Measurements from ENCODE around the gene KRTAP10-11.

Gene KRTAP10-11

GRCh38 chr21:44664691-44665090, 18.5 kb downstream of the KRTAP10-11 start:
- no peak for TF ChIP-seq CTCF (IDR thresholded peaks at IDR 0.05; ENCODE audit: low read depth, low read length, poor library complexity, severe bottlenecking)
- no peak for TF ChIP-seq EZH2phosphoT487 (IDR thresholded peaks at IDR 0.05; ENCODE audit: borderline replicate concordance, low read length)
- Histone ChIP-seq H3K36me3 (ENCODE audit: control insufficient read depth, low read length) (no peaks in the 10 kb centered on the region), H3K27ac (ENCODE audit: low read depth, low read length) (no peak overlapping the region), H3K4me3 (ENCODE audit: low read length) (no peak overlapping the region), H3K9me2 (replicated peaks; ENCODE audit: control insufficient read depth, low read length) (no peaks in the 10 kb centered on the region), H3K4me1 (ENCODE audit: control insufficient read depth, low read length) (no peaks in the 10 kb centered on the region), H3K9me3 (ENCODE audit: control insufficient read depth, insufficient read depth, low read length) (no peaks in the 10 kb centered on the region), H3K27me3 (ENCODE audit: control insufficient read depth, low read length) (no peaks in the 10 kb centered on the region), H3K4me2 (ENCODE audit: low read length) (no peak overlapping the region), H4K20me1 (ENCODE audit: control insufficient read depth, insufficient read depth, low read depth, low read length) (no peaks in the 10 kb centered on the region), H3K79me2 (ENCODE audit: control insufficient read depth, low read length) (no peaks in the 10 kb centered on the region), H3F3A (ENCODE audit: control insufficient read depth, insufficient read depth) (no peaks in the 10 kb centered on the region)

- Histone ChIP-seq H3F3A (ENCODE audit: control insufficient read depth, insufficient read depth) (no peaks in the 10 kb centered on the region), H3K27ac (ENCODE audit: low read depth, low read length) (no peak within 1 kb of the TSS), H3K4me1 (ENCODE audit: control insufficient read depth, low read length) (no peaks in the 10 kb centered on the region), H3K36me3 (ENCODE audit: control insufficient read depth, low read length) (no peaks in the 10 kb centered on the region), H3K9me2 (replicated peaks; ENCODE audit: control insufficient read depth, low read length) (no peaks in the 10 kb centered on the region), H3K4me2 (ENCODE audit: low read length) (no peak within 1 kb of the TSS), H3K9me3 (ENCODE audit: control insufficient read depth, insufficient read depth, low read length) (peaks cover 2% of the 10 kb centered on the region; the same call in 1 of the 2 replicates), H4K20me1 (ENCODE audit: control insufficient read depth, insufficient read depth, low read depth, low read length) (no peaks in the 10 kb centered on the region), H3K79me2 (ENCODE audit: control insufficient read depth, low read length) (no peaks in the 10 kb centered on the region), H3K27me3 (ENCODE audit: control insufficient read depth, low read length) (no peaks in the 10 kb centered on the region), H3K4me3 (ENCODE audit: low read length) (no peak within 1 kb of the TSS)
- TF ChIP-seq CTCF (IDR thresholded peaks at IDR 0.05; ENCODE audit: low read depth, low read length, poor library complexity, severe bottlenecking): no peak
- TF ChIP-seq EZH2phosphoT487 (IDR thresholded peaks at IDR 0.05; ENCODE audit: borderline replicate concordance, low read length): no peak
Observed at GRCh38 chr21:44666401-44667320, 20.4 kb downstream of the KRTAP10-11 start, which contains the start of gene KRTAP12-2. Gene KRTAP12-2, minus strand, starts transcription at chr21:44666927. Its CDS starts 41 bp downstream, at chr21:44666886.

GRCh38 chr21:44667612-44668011, 21.4 kb downstream of the KRTAP10-11 start:
- Histone ChIP-seq H3K27ac (ENCODE audit: low read depth, low read length) (no peak overlapping the region), H3K9me3 (ENCODE audit: control insufficient read depth, insufficient read depth, low read length) (peaks cover 2% of the 10 kb centered on the region; the same call in 1 of the 2 replicates)
- TF ChIP-seq CTCF (IDR thresholded peaks at IDR 0.05; ENCODE audit: low read depth, low read length, poor library complexity, severe bottlenecking): no peak
- TF ChIP-seq EZH2phosphoT487 (IDR thresholded peaks at IDR 0.05; ENCODE audit: borderline replicate concordance, low read length): no peak

More at GRCh38 chr21:44667612-44668011, 21.4 kb downstream of the KRTAP10-11 start:
- Histone ChIP-seq H4K20me1 (ENCODE audit: control insufficient read depth, insufficient read depth, low read depth, low read length) (no peaks in the 10 kb centered on the region), H3K27me3 (ENCODE audit: control insufficient read depth, low read length) (no peaks in the 10 kb centered on the region), H3F3A (ENCODE audit: control insufficient read depth, insufficient read depth) (no peaks in the 10 kb centered on the region), H3K9me2 (replicated peaks; ENCODE audit: control insufficient read depth, low read length) (no peaks in the 10 kb centered on the region), H3K4me3 (ENCODE audit: low read length) (no peak overlapping the region), H3K36me3 (ENCODE audit: control insufficient read depth, low read length) (no peaks in the 10 kb centered on the region), H3K4me2 (ENCODE audit: low read length) (no peak overlapping the region), H3K4me1 (ENCODE audit: control insufficient read depth, low read length) (no peaks in the 10 kb centered on the region), H3K79me2 (ENCODE audit: control insufficient read depth, low read length) (no peaks in the 10 kb centered on the region)
